HCT116 (cell line): Measurements from ENCODE around the gene MICALL2. TPM values are rescaled to one million over a fixed set of nuclear protein-coding genes. Genes with fewer than 3 reads are reported as not detected.

Experiments used
- ATAC-seq: fragments of 200-7000 bp; cut with Tn5 transposase; 2 replicates; pipeline ENCODE4 v1.9.1; 2020; ENCODE audit warnings: mild to moderate bottlenecking, moderate library complexity
- BruUV-seq: library from RNA; stranded (reverse); fragments of 400-500 nt; replicated peaks from 2 replicates; lab custom pipeline; 2021; lab: Mats Ljungman, UMichigan
- CTCF ChIA-PET: fragments of 300-600 bp; sonication (Branson Sonifier 250); formaldehyde crosslinking; loops from one replicate; lab custom pipeline; 2021; ENCODE audit warnings: antibody characterized with exemption; lab: Charles Lee
- POLR2A ChIA-PET: fragments of 300-600, 350-600 bp; sonication (Branson Sonifier 250); formaldehyde crosslinking; loops from one replicate; lab custom pipeline; 2021; ENCODE audit warnings: antibody characterized with exemption; lab: Charles Lee
- RAD21 ChIA-PET, 2 experiments: fragments of 300-600 bp; sonication (Branson Sonifier 250); formaldehyde crosslinking; loops; one replicate each; lab custom pipeline; 2023; ENCODE audit warnings: low total read pairs in 2 of 2; ENCODE audit not compliant: uncharacterized antibody in 2 of 2, unreplicated experiment in 2 of 2, low non-redundant PET in 1 of 2; lab: Charles Lee
- DNase-seq: peaks from one replicate; pipeline ENCODE4 v3.0.0-alpha.2; 2010; ENCODE audit warnings: low read depth, low spot score
- H2AFZ ChIP-seq: fragments of 200-600 bp; shearing (Covaris generic), sonication (generic); 2 replicates; pipeline ENCODE4 v1.6.1; 2017; ENCODE audit warnings: low read depth, mixed run types, mixed read lengths, antibody characterized with exemption, low read length; ENCODE audit not compliant: poor library complexity, severe bottlenecking
- H3K27ac ChIP-seq: 2 replicates; pipeline ENCODE4 v1.5.1; 2012; ENCODE audit warnings: low read depth, low read length
- H3K27me3 ChIP-seq: fragments of 200-600 bp; sonication (generic); 2 replicates; pipeline ENCODE4 v1.6.1; 2016; ENCODE audit warnings: mixed run types, low read length, mixed read lengths; ENCODE audit not compliant: insufficient read depth
- H3K36me3 ChIP-seq, 2 experiments: fragments of 200-500 bp in 1 of 2; fragments of 200-600 bp in 1 of 2; sonication (Bioruptor generic) in 1 of 2; sonication (generic) in 1 of 2; 2 replicates each; pipeline versions ENCODE4 v1.5.1 to v1.6.1; 2014 to 2016; ENCODE audit warnings: low read length in 2 of 2, inconsistent platforms in 1 of 2, mixed read lengths in 1 of 2, mixed run types in 1 of 2; ENCODE audit not compliant: insufficient read depth in 2 of 2, control insufficient read depth in 1 of 2
- H3K4me1 ChIP-seq, 2 experiments: fragments of 200-600 bp in 1 of 2; sonication (generic) in 1 of 2; 2 replicates each; pipeline versions ENCODE4 v1.5.1 to v1.6.1; 2012 to 2017; ENCODE audit warnings: low read length in 2 of 2, inconsistent platforms in 1 of 2, mild to moderate bottlenecking in 1 of 2, mixed read lengths in 1 of 2, mixed run types in 1 of 2, moderate library complexity in 1 of 2; ENCODE audit not compliant: insufficient read depth in 2 of 2, control insufficient read depth in 1 of 2
- H3K4me2 ChIP-seq: fragments of 200-600 bp; sonication (generic); 2 replicates; pipeline ENCODE4 v1.6.1; 2017; ENCODE audit warnings: mixed run types, low read length, mixed read lengths
- H3K4me3 ChIP-seq, 2 experiments: fragments of 200-600 bp in 1 of 2; sonication (generic) in 1 of 2; replicated peaks in 1 of 2; 2 replicates each; pipeline ENCODE4 v1.5.1; 2011 to 2016; ENCODE audit warnings: low read length in 2 of 2, control low read depth in 1 of 2, low read depth in 1 of 2, mild to moderate bottlenecking in 1 of 2, mixed read lengths in 1 of 2, mixed run types in 1 of 2
- H3K79me2 ChIP-seq: fragments of 200-600 bp; sonication (generic); 2 replicates; pipeline ENCODE4 v1.6.1; 2017; ENCODE audit warnings: mild to moderate bottlenecking, mixed run types, low read length, moderate library complexity, mixed read lengths; ENCODE audit not compliant: insufficient read depth
- H3K9ac ChIP-seq: fragments of 200-600 bp; sonication (generic); 2 replicates; pipeline ENCODE4 v1.6.1; 2016; ENCODE audit warnings: low read length, mixed read lengths
- H3K9me2 ChIP-seq: fragments of 200-600 bp; sonication (generic), shearing (Covaris generic); 2 replicates; pipeline ENCODE4 v1.6.1; 2017; ENCODE audit warnings: mixed run types, mild to moderate bottlenecking, moderate library complexity; ENCODE audit not compliant: insufficient read depth
- H3K9me3 ChIP-seq, 2 experiments: fragments of 200-500 bp in 1 of 2; fragments of 200-600 bp in 1 of 2; sonication (Bioruptor generic) in 1 of 2; sonication (generic) in 1 of 2; 2 replicates each; pipeline ENCODE4 v1.6.1; 2014 to 2017; ENCODE audit warnings: low read length in 2 of 2, mixed read lengths in 2 of 2, inconsistent platforms in 1 of 2, low read depth in 1 of 2, mild to moderate bottlenecking in 1 of 2, mixed run types in 1 of 2, moderate library complexity in 1 of 2; ENCODE audit not compliant: control insufficient read depth in 1 of 2, insufficient read depth in 1 of 2
- H4K20me1 ChIP-seq: fragments of 200-600 bp; sonication (generic), shearing (Covaris generic); 2 replicates; pipeline ENCODE4 v1.6.1; 2017; ENCODE audit warnings: mixed run types, mild to moderate bottlenecking, moderate library complexity; ENCODE audit not compliant: insufficient read depth
- CBX3 ChIP-seq: IDR thresholded peaks from 2 replicates; pipeline ENCODE4 v1.6.1; 2012; ENCODE audit warnings: low read depth
- CEBPB ChIP-seq: IDR thresholded peaks from 2 replicates; pipeline ENCODE4 v1.6.1; 2012; ENCODE audit warnings: low read depth
- EGR1 ChIP-seq: IDR thresholded peaks from 2 replicates; pipeline ENCODE4 v1.6.1; 2012; ENCODE audit warnings: low read depth
- ELF1 ChIP-seq: IDR thresholded peaks from 2 replicates; pipeline ENCODE4 v1.6.1; 2012; ENCODE audit warnings: low read depth, borderline replicate concordance
- EZH2phosphoT487 ChIP-seq: fragments of 200-600 bp; IDR thresholded peaks from 2 replicates; pipeline ENCODE4 v1.6.1; 2018; ENCODE audit warnings: antibody characterized with exemption, borderline replicate concordance
- FOSL1 ChIP-seq: IDR thresholded peaks from 2 replicates; pipeline ENCODE4 v1.6.1; 2012; ENCODE audit warnings: low read depth
- JUND ChIP-seq: IDR thresholded peaks from 2 replicates; pipeline ENCODE4 v1.6.1; 2012
- RAD21 ChIP-seq: IDR thresholded peaks from 2 replicates; pipeline ENCODE4 v1.6.1; 2012; ENCODE audit warnings: low read depth, mild to moderate bottlenecking
- SIN3A ChIP-seq: IDR thresholded peaks from 2 replicates; pipeline ENCODE4 v1.6.1; 2012; ENCODE audit warnings: low read depth
- SP1 ChIP-seq: IDR thresholded peaks from 2 replicates; pipeline ENCODE4 v1.6.1; 2012; ENCODE audit warnings: low read depth
- TCF7L2 ChIP-seq: IDR thresholded peaks from 2 replicates; pipeline ENCODE4 v1.7.0; 2011; ENCODE audit warnings: borderline replicate concordance, inconsistent platforms; ENCODE audit not compliant: insufficient read depth, insufficient read length; ENCODE audit errors: extremely low read depth
- YY1 ChIP-seq: IDR thresholded peaks from 2 replicates; pipeline ENCODE4 v1.6.1; 2011; ENCODE audit warnings: low read length, low read depth, moderate library complexity, mild to moderate bottlenecking; ENCODE audit not compliant: insufficient replicate concordance; ENCODE audit errors: extremely low read depth
- ZFX ChIP-seq: fragments of 450-650 bp; IDR thresholded peaks from 2 replicates; pipeline ENCODE4 v1.6.1; 2017
- ZNF274 ChIP-seq: fragments of 200-500 bp; sonication (Bioruptor generic); IDR thresholded peaks from 2 replicates; pipeline ENCODE4 v1.6.1; 2014; ENCODE audit warnings: mild to moderate bottlenecking, low read depth, low read length, inconsistent platforms
- intact Hi-C: fragments of 100-400 bp; cut with micrococcal nuclease; formaldehyde crosslinking; loops from 2 replicates; pipeline ENCODE4 v1.10.0; 2022
- total RNA-seq: library from RNA; stranded (reverse); gene quantifications from one replicate; pipeline ENCODE4 v1.2.1, GENCODE V29; 2021; ENCODE audit not compliant: unreplicated experiment
- TF ChIP-seq, protein P1 (sequence below): IDR thresholded peaks from 2 replicates; pipeline ENCODE4 v1.6.1; 2012; ENCODE audit warnings: low read depth
- TF ChIP-seq, protein P2 (sequence below): IDR thresholded peaks from 2 replicates; pipeline ENCODE4 v1.6.1; 2011; ENCODE audit warnings: mild to moderate bottlenecking, low read length, moderate library complexity; ENCODE audit not compliant: insufficient replicate concordance; ENCODE audit errors: extremely low read depth
- TF ChIP-seq, protein P3 (sequence below): IDR thresholded peaks from 2 replicates; pipeline ENCODE4 v1.6.1; 2012
- TF ChIP-seq, protein P4 (sequence below): IDR thresholded peaks from 2 replicates; pipeline ENCODE4 v1.6.1; 2012

MICALL2 gene
- total RNA-seq, 1 experiment from 2014 or later = 60.7 TPM

DNA sequence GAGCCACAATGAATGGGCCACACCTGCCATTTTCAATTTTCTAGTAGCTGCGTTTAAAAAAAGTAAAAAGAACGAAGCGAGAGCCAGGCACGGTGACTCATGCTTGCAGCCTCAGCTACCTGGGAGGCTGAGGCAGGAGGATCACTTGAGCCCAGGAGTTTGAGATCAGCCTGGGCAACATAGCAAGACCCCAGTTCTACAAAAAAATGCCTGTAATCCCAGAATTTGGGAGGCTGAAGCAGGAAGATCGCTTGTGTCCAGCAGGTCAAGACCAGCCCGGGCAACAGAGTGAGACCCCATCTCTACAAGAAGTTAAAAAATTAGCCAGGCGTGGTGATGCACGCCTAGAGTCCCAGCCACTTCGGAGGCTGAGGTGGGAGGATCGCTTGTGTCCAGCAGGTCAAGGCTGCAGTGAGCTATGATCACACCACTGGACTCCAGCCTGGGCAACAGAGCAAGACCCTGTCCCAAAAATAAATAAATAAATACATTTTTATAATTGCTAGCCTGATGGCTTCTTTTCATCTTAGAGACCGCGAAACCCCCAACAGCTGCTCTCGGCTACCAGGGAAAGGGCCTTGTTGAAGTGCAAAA is 32.1 kb downstream of the MICALL2 start:
- no peaks in the 10 kb centered on the region for H4K20me1 ChIP-seq
- H2AFZ ChIP-seq = no peak overlapping the region
- ATAC-seq (no peak), DNase-seq (no peak)
- no peaks in the 10 kb centered on the region for H3K9me2 ChIP-seq
- BruUV-seq = no TSS peak
- no peak overlapping the region for H3K9ac ChIP-seq
- H3K27ac ChIP-seq = no peak overlapping the region
- no peak overlapping the region for H3K4me3 ChIP-seq
- no peak overlapping the region for H3K4me2 ChIP-seq
- no peaks in the 10 kb centered on the region for H3K79me2 ChIP-seq
- no peaks in the 10 kb centered on the region for H3K36me3 ChIP-seq
- CTCF ChIA-PET = no interaction called here
- TF ChIP-seq, protein P1, sequence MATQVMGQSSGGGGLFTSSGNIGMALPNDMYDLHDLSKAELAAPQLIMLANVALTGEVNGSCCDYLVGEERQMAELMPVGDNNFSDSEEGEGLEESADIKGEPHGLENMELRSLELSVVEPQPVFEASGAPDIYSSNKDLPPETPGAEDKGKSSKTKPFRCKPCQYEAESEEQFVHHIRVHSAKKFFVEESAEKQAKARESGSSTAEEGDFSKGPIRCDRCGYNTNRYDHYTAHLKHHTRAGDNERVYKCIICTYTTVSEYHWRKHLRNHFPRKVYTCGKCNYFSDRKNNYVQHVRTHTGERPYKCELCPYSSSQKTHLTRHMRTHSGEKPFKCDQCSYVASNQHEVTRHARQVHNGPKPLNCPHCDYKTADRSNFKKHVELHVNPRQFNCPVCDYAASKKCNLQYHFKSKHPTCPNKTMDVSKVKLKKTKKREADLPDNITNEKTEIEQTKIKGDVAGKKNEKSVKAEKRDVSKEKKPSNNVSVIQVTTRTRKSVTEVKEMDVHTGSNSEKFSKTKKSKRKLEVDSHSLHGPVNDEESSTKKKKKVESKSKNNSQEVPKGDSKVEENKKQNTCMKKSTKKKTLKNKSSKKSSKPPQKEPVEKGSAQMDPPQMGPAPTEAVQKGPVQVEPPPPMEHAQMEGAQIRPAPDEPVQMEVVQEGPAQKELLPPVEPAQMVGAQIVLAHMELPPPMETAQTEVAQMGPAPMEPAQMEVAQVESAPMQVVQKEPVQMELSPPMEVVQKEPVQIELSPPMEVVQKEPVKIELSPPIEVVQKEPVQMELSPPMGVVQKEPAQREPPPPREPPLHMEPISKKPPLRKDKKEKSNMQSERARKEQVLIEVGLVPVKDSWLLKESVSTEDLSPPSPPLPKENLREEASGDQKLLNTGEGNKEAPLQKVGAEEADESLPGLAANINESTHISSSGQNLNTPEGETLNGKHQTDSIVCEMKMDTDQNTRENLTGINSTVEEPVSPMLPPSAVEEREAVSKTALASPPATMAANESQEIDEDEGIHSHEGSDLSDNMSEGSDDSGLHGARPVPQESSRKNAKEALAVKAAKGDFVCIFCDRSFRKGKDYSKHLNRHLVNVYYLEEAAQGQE = no peak
- TF ChIP-seq SP1 (no peak), ZNF274 (no peak), CEBPB (no peak), ZFX (no peak), ELF1 (no peak), FOSL1 (no peak), CBX3 (no peak), SIN3A (no peak), EZH2phosphoT487 (no peak), TCF7L2 (no peak), RAD21 (no peak), EGR1 (no peak), JUND (no peak), YY1 (no peak)
- TF ChIP-seq, protein P2, sequence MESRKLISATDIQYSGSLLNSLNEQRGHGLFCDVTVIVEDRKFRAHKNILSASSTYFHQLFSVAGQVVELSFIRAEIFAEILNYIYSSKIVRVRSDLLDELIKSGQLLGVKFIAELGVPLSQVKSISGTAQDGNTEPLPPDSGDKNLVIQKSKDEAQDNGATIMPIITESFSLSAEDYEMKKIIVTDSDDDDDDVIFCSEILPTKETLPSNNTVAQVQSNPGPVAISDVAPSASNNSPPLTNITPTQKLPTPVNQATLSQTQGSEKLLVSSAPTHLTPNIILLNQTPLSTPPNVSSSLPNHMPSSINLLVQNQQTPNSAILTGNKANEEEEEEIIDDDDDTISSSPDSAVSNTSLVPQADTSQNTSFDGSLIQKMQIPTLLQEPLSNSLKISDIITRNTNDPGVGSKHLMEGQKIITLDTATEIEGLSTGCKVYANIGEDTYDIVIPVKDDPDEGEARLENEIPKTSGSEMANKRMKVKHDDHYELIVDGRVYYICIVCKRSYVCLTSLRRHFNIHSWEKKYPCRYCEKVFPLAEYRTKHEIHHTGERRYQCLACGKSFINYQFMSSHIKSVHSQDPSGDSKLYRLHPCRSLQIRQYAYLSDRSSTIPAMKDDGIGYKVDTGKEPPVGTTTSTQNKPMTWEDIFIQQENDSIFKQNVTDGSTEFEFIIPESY = no peak
- TF ChIP-seq, protein P3, sequence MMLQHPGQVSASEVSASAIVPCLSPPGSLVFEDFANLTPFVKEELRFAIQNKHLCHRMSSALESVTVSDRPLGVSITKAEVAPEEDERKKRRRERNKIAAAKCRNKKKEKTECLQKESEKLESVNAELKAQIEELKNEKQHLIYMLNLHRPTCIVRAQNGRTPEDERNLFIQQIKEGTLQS = no peak
- TF ChIP-seq, protein P4, sequence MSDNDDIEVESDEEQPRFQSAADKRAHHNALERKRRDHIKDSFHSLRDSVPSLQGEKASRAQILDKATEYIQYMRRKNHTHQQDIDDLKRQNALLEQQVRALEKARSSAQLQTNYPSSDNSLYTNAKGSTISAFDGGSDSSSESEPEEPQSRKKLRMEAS = no peak
- no peaks in the 10 kb centered on the region for H3K27me3 ChIP-seq
- POLR2A ChIA-PET = no interaction called here
- no peaks in the 10 kb centered on the region for H3K9me3 ChIP-seq
- H3K4me1 ChIP-seq = peaks cover 0 to 3% of the 10 kb centered on the region in 2 experiments; a peak in 2 of 4 replicates
- intact Hi-C loops = no loop called here
- RAD21 ChIA-PET = no interaction called here
